ENCODE measurements around the gene PI16. TPM values are rescaled to one million over a fixed set of nuclear protein-coding genes. Genes with fewer than 3 reads are reported as not detected.

PI16 gene
- total and polyA plus RNA-seq, 8 donors = 0.23 to 7.3 (median 1.7) TPM

GRCh38 chr6:36983538-36983937 lies 29.0 kb downstream of the PI16 start:
- intact Hi-C loops (cut with DNase I) = no loop called here
- Histone ChIP-seq H3K4me3 (no peak overlapping the region), H3K4me1 (peaks cover 9 to 42% (median 20%) of the 10 kb centered on the region in 3 donors)

GRCh38 chr6:36984581-36985416 lies 30.3 kb downstream of the PI16 start:
- intact Hi-C loops (cut with DNase I) = no loop called here
- Histone ChIP-seq H3K9me3 (no peaks in the 10 kb centered on the region), H3K4me1 (peaks cover 9 to 36% (median 16%) of the 10 kb centered on the region in 3 donors), H3K27ac (peak overlapping the region in 2 of 4 donors; percentile 98 to 99), H3K36me3 (no peaks in the 10 kb centered on the region), H3K4me3 (peak overlapping the region; percentile 68 to 99 (median 98)), H3K27me3 (no peaks in the 10 kb centered on the region)
- WGBS, 2 donors = 6% methylated on average over 19 of the region's 19 CpGs
- no peak for TF ChIP-seq CTCF (IDR thresholded peaks at IDR 0.05)
- peak in 4 of 6 donors; percentile 41 to 61 (median 52) for DNase-seq
- no peak for FAIRE-seq
- ATAC-seq = peak in 1 of 4 donors; percentile 11

More at GRCh38 chr6:36983538-36983937, 29.0 kb downstream of the PI16 start:
- WGBS, 2 donors = 82 to 83% methylated on average over 3 of the region's 3 CpGs
- no peaks in the 10 kb centered on the region for H3K9me3 ChIP-seq
- no peak overlapping the region for H3K27ac ChIP-seq
- DNase-seq = no peak
- no peak for ATAC-seq
- no peaks in the 10 kb centered on the region for H3K36me3 ChIP-seq
- TF ChIP-seq CTCF (IDR thresholded peaks at IDR 0.05) = no peak
- no peaks in the 10 kb centered on the region for H3K27me3 ChIP-seq
- no peak for FAIRE-seq

- peaks cover 9 to 29% (median 10%) of the 10 kb centered on the region in 3 donors for H3K4me1 ChIP-seq
- ATAC-seq = no peak
- H3K27me3 ChIP-seq = no peaks in the 10 kb centered on the region
- no peaks in the 10 kb centered on the region for H3K9me3 ChIP-seq
- 0 to 1% methylated on average over 15 of the region's 15 CpGs for WGBS, 2 donors
- H3K4me3 ChIP-seq = peak overlapping the region; percentile 68 to 99 (median 98)
- H3K27ac ChIP-seq = peak overlapping the region; percentile 94 to 99 (median 96)
- FAIRE-seq = no peak
- peak in 1 of 6 donors; percentile 44 for DNase-seq
- intact Hi-C loops (cut with DNase I) = no loop called here
- no peak for TF ChIP-seq CTCF (IDR thresholded peaks at IDR 0.05)
- no peaks in the 10 kb centered on the region for H3K36me3 ChIP-seq
Measured at GRCh38 chr6:36985417-36985807, 30.9 kb downstream of the PI16 start.

- intact Hi-C loops (cut with DNase I) = no loop called here
- DNase-seq = peak; percentile 89 to 97 (median 91)
- TF ChIP-seq CTCF (IDR thresholded peaks at IDR 0.05) = no peak
- Histone ChIP-seq H3K4me1 (peaks cover 4 to 29% (median 9%) of the 10 kb centered on the region in 3 donors), H3K4me3 (peak within 1 kb of the TSS; percentile 68 to 99 (median 98)), H3K27ac (peak within 1 kb of the TSS; percentile 94 to 99 (median 96)), H3K36me3 (no peaks in the 10 kb centered on the region), H3K9me3 (no peaks in the 10 kb centered on the region), H3K27me3 (no peaks in the 10 kb centered on the region)
- FAIRE-seq = no peak
- 0 to 1% methylated on average over 68 to 101 of the region's 101 CpGs for WGBS, 2 donors
- ATAC-seq = peak; percentile 91 to 95 (median 94)
Measured at GRCh38 chr6:36985808-36986703, 31.5 kb downstream of the PI16 start, which contains the start of gene MTCH1. Gene MTCH1, minus strand, starts transcription at chr6:36986196. Its CDS starts 23 bp downstream, at chr6:36986173.
